ENCODE data around the gene MRPL55.

DNA sequence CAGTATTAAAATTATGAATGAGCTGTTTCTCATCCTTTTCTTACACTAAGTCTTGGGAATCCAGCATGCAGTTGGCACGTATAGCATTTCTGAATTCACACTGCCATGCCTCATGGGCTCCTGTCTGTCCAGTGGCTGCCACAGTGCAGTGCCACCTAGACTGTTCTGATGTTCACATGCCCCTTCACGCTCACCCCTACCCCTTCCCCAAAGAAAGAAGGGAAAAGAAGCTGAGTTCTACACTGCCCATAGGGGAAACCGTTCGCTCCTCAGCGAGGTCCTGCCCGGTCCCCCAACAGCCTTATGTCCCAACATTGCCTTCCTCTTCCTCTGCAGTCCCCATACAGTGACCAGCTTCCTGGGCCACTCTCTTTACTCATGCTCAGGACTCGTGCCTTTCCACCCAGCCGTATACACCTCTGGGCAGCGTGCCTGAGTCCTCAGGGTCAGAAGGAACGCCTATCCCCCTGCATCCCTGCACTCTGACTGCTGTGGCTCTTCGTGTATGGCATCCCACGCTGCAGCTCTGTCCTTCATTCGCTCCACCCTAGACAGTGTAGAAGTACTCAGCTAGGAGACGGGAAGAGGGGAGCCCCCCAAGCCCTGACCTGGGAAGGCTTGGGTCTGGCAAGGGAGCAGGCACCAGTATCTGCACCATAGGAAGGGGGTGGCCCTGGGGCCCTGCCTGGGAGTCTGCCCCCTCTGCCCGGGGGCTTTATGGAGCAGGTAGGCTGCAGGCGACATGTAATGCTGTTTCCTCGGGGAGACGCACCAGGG is 50.7 kb downstream of the MRPL55 start:
- TF ChIP-seq EZH2phosphoT487 (IDR thresholded peaks at IDR 0.05; ENCODE audit: insufficient read depth, low read depth) (no peak), EZH2 (IDR thresholded peaks at IDR 0.05; ENCODE audit: insufficient read depth, poor library complexity, severe bottlenecking) (no peak)
